ENCODE results near the gene TSPY4.
"Not testable (repeated sequence)": the region's sequence is repeated elsewhere in the genome, so short reads cannot be mapped to it uniquely, and the experiment has no call there.

Gene TSPY4

GRCh38 chrY:9337164-9337563 lies at the start of gene TSPY4:
Gene TSPY4 (plus strand): TSS chrY:9337464. CDS start chrY:9337510, 46 bp downstream.
- DNase-seq = not testable (repeated sequence)

GRCh38 chrY:9320996-9321395 lies 16.3 kb upstream of the TSPY4 start:
- DNase-seq = no peak

- DNase-seq = not testable (repeated sequence)
Measured at GRCh38 chrY:9357497-9357896, 20.2 kb downstream of the TSPY4 start, which contains the start of gene TSPY8. Gene TSPY8 (plus strand): TSS chrY:9357797. CDS start chrY:9357843, 46 bp downstream.
